SK-N-SH (cell line): ENCODE results near the gene RASA3. TPM values are rescaled to one million over a fixed set of nuclear protein-coding genes. Genes with fewer than 3 reads are reported as not detected.
A peak's percentile ranks its signal among the peaks of the same experiment; 100 is the strongest.

Experiments used
- CTCF ChIA-PET: fragments of 300-600, 350-600 bp; formaldehyde crosslinking; extraction: SDS; loops from one replicate; lab custom pipeline; 2021; lab: Yijun Ruan, JAX
- POLR2A ChIA-PET: fragments of 350-600 bp; sonication (Branson Sonifier 250); formaldehyde crosslinking; extraction: SDS; loops from one replicate; lab custom pipeline; 2020; ENCODE audit warnings: antibody characterized with exemption, inconsistent platforms; lab: Yijun Ruan, JAX
- DNase-seq: peaks from one replicate; pipeline ENCODE4 v3.0.0; 2012
- H2AFZ ChIP-seq: fragments of 200-600 bp; sonication (generic); 2 replicates; pipeline ENCODE4 v1.8.1; 2016; ENCODE audit warnings: antibody characterized with exemption, mild to moderate bottlenecking, low read depth
- H3F3A ChIP-seq: fragments of 200-600 bp; sonication (generic); replicated peaks from 2 replicates; pipeline ENCODE3; 2016; ENCODE audit warnings: antibody characterized with exemption, mild to moderate bottlenecking; ENCODE audit not compliant: insufficient read depth
- H3K27ac ChIP-seq, 2 experiments: fragments of 200-500 bp in 1 of 2; fragments of 200-600 bp in 1 of 2; sonication (Bioruptor generic) in 1 of 2; sonication (generic), shearing (Covaris generic) in 1 of 2; 2 replicates each; pipeline versions ENCODE4 v1.5.1 to v1.6.1; 2014 to 2016; ENCODE audit warnings: low read depth in 2 of 2, inconsistent platforms in 1 of 2, low read length in 1 of 2, mild to moderate bottlenecking in 1 of 2, mixed read lengths in 1 of 2
- H3K27me3 ChIP-seq: fragments of 200-600 bp; sonication (generic), shearing (Covaris generic); 2 replicates; pipeline ENCODE4 v1.6.1; 2016; ENCODE audit warnings: mixed run types; ENCODE audit not compliant: insufficient read depth
- H3K36me3 ChIP-seq, 2 experiments: fragments of 200-500 bp in 1 of 2; fragments of 200-600 bp in 1 of 2; sonication (Bioruptor generic) in 1 of 2; sonication (generic) in 1 of 2; replicated peaks in 1 of 2; 2 replicates each; pipeline versions ENCODE3 to v1.5.1; 2014 to 2016; ENCODE audit warnings: low read length in 1 of 2, mild to moderate bottlenecking in 1 of 2; ENCODE audit not compliant: insufficient read depth in 2 of 2, control insufficient read depth in 1 of 2
- H3K4me1 ChIP-seq, 2 experiments: fragments of 200-500 bp in 1 of 2; fragments of 200-600 bp in 1 of 2; sonication (Bioruptor generic) in 1 of 2; sonication (generic), shearing (Covaris generic) in 1 of 2; 2 replicates each; pipeline versions ENCODE4 v1.5.1 to v1.6.1; 2014 to 2016; ENCODE audit warnings: low read depth in 1 of 2, low read length in 1 of 2, mixed run types in 1 of 2; ENCODE audit not compliant: insufficient read depth in 2 of 2, control insufficient read depth in 1 of 2
- H3K4me2 ChIP-seq: fragments of 200-600 bp; sonication (generic), shearing (Covaris generic); 2 replicates; pipeline ENCODE4 v1.6.1; 2017; ENCODE audit warnings: mixed run types
- H3K4me3 ChIP-seq, 2 experiments: fragments of 200-500 bp in 1 of 2; fragments of 200-600 bp in 1 of 2; sonication (Bioruptor generic) in 1 of 2; sonication (generic), shearing (Covaris generic) in 1 of 2; 2 replicates each; pipeline versions ENCODE4 v1.5.1 to v1.8.1; 2014 to 2016; ENCODE audit warnings: low read depth in 2 of 2, inconsistent platforms in 1 of 2, low read length in 1 of 2, mild to moderate bottlenecking in 1 of 2, mixed read lengths in 1 of 2, moderate library complexity in 1 of 2
- H3K79me2 ChIP-seq: fragments of 200-600 bp; sonication (generic); 2 replicates; pipeline ENCODE4 v1.8.1; 2017; ENCODE audit warnings: mild to moderate bottlenecking; ENCODE audit not compliant: insufficient read depth
- H3K9ac ChIP-seq: fragments of 200-600 bp; sonication (generic); 2 replicates; pipeline ENCODE4 v1.6.1; 2017; ENCODE audit warnings: mixed run types
- H3K9me2 ChIP-seq: fragments of 200-600 bp; sonication (generic); 2 replicates; pipeline ENCODE4 v1.6.1; 2017; ENCODE audit warnings: mixed run types
- H3K9me3 ChIP-seq: fragments of 200-600 bp; sonication (generic); 2 replicates; pipeline ENCODE4 v1.6.1; 2017; ENCODE audit warnings: mixed run types, mild to moderate bottlenecking, moderate library complexity
- H4K20me1 ChIP-seq: fragments of 200-600 bp; sonication (generic); 2 replicates; pipeline ENCODE4 v1.6.1; 2017; ENCODE audit warnings: mild to moderate bottlenecking, mixed run types; ENCODE audit not compliant: insufficient read depth
- CHD2 ChIP-seq: fragments of 150-350 bp; IDR thresholded peaks from 2 replicates; pipeline ENCODE4 v1.6.1; 2018; ENCODE audit warnings: low read length; ENCODE audit not compliant: partially characterized antibody
- CTCF ChIP-seq: fragments of 200-600 bp; sonication (generic); IDR thresholded peaks from 2 replicates; pipeline ENCODE4 v1.6.1; 2017; ENCODE audit warnings: antibody characterized with exemption, mild to moderate bottlenecking, moderate library complexity
- EZH2phosphoT487 ChIP-seq: fragments of 200-600 bp; sonication (generic); IDR thresholded peaks from 2 replicates; pipeline ENCODE4 v1.6.1; 2017; ENCODE audit warnings: low read depth, mixed run types, mild to moderate bottlenecking, antibody characterized with exemption, moderate library complexity, borderline replicate concordance
- GABPA ChIP-seq: IDR thresholded peaks from 2 replicates; pipeline ENCODE4 v1.4.0; 2012; ENCODE audit warnings: low read depth, mild to moderate bottlenecking
- IRF3 ChIP-seq: fragments of 150-350 bp; IDR thresholded peaks from 2 replicates; pipeline ENCODE4 v1.6.1; 2016; ENCODE audit warnings: mild to moderate bottlenecking, low read depth, low read length
- MXI1 ChIP-seq: IDR thresholded peaks from 2 replicates; pipeline ENCODE4 v1.6.1; 2012; ENCODE audit warnings: mild to moderate bottlenecking, low read depth, low read length, improper control_type of control experiment
- NFIC ChIP-seq: IDR thresholded peaks from 2 replicates; pipeline ENCODE4 v1.4.0; 2012; ENCODE audit warnings: borderline replicate concordance
- NRF1 ChIP-seq: IDR thresholded peaks from 2 replicates; pipeline ENCODE4 v1.6.1; 2012; ENCODE audit warnings: low read depth, mild to moderate bottlenecking, low read length
- PBX3 ChIP-seq: IDR thresholded peaks from 2 replicates; pipeline ENCODE4; 2012
- RAD21 ChIP-seq: IDR thresholded peaks from 2 replicates; pipeline ENCODE4 v1.6.1; 2012; ENCODE audit warnings: mild to moderate bottlenecking, low read length
- REST ChIP-seq: IDR thresholded peaks from 2 replicates; pipeline ENCODE4 v1.6.1; 2012; ENCODE audit warnings: mild to moderate bottlenecking, low read depth, low read length, moderate library complexity
- RFX5 ChIP-seq: IDR thresholded peaks from 2 replicates; pipeline ENCODE4 v1.6.1; 2012; ENCODE audit warnings: mild to moderate bottlenecking, improper control_type of control experiment, low read length
- RXRA ChIP-seq: IDR thresholded peaks from 2 replicates; pipeline ENCODE4 v1.4.0; 2012; ENCODE audit warnings: low read depth, mild to moderate bottlenecking, borderline replicate concordance
- SMC3 ChIP-seq: IDR thresholded peaks from 2 replicates; pipeline ENCODE4 v1.6.1; 2012; ENCODE audit warnings: low read depth, low read length, improper control_type of control experiment
- USF1 ChIP-seq: IDR thresholded peaks from 2 replicates; pipeline ENCODE4 v1.4.0; 2012; ENCODE audit warnings: low read depth, borderline replicate concordance
- WGBS: methylation state at CpG from one replicate; pipeline ENCODE4 v1.1.6; 2017; ENCODE audit warnings: low lambda C conversion rate; 5-methylcytosine and 5-hydroxymethylcytosine counted together
- polyA plus RNA-seq, 3 experiments: library from polyadenylated mRNA; depleted of rRNA; stranded (reverse); fragments of >200 nt; gene quantifications; 2 replicates each; pipeline ENCODE4 v1.2.3, GENCODE V29; 2012
- TF ChIP-seq, protein P1 (sequence below): fragments of 150-350 bp; IDR thresholded peaks from 2 replicates; pipeline ENCODE4 v1.6.1; 2017; ENCODE audit warnings: antibody characterized with exemption, low read length, low read depth, borderline replicate concordance

RASA3 gene
- polyA plus RNA-seq, 1 of the 3 experiments (the other 2 are of a cell fraction) = 25.1 TPM

DNA sequence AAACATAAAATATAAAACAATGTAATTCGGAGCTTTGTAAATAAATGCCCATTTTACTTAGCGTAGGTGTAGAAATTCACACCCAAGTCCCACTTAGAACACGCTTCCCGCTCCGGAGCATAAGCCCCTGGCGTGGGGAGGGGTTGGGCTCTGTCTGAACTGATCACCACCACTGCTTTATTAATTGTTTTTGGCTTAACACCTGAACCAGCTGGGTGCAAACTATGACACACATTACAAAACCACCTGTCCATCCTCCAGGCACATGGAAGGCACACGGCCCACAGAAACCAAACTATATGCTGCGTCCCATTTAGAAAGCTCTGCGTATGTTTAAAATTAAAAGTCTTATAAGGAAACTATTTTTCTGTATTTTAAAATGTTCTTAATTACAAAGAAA lies 25.9 kb downstream of the RASA3 start:
- no peak overlapping the region for H2AFZ ChIP-seq
- H3K4me3 ChIP-seq = no peak overlapping the region
- 97% methylated on average over 9 of the region's 9 CpGs for WGBS
- peak overlapping the region; percentile 15 to 39; a peak in 3 of 4 replicates for H3K27ac ChIP-seq
- H3K9ac ChIP-seq = no peak overlapping the region
- H3K9me3 ChIP-seq = no peaks in the 10 kb centered on the region
- peaks cover 0 to 4% of the 10 kb centered on the region in 2 experiments for H3K36me3 ChIP-seq
- H3K9me2 ChIP-seq = no peaks in the 10 kb centered on the region
- no peak overlapping the region for H3K4me2 ChIP-seq
- peaks cover 30 to 68% of the 10 kb centered on the region in 2 experiments for H3K4me1 ChIP-seq
- peaks cover 31% of the 10 kb centered on the region for H3F3A ChIP-seq
- ChIA-PET POLR2A (no interaction called here), CTCF (interaction anchor here (1.1 to 1.3 kb wide), 3 partner anchors 107 to 293 kb away, joined by 3 to 7 read pairs (median 3); no protein-coding TSS in a partner anchor)
- peaks cover 46% of the 10 kb centered on the region for H4K20me1 ChIP-seq
- TF ChIP-seq RFX5 = no peak
- TF ChIP-seq GABPA = no peak
- no peak for TF ChIP-seq EZH2phosphoT487
- peaks cover 85% of the 10 kb centered on the region for H3K79me2 ChIP-seq
- H3K27me3 ChIP-seq = no peaks in the 10 kb centered on the region
- DNase-seq = no peak

DNA sequence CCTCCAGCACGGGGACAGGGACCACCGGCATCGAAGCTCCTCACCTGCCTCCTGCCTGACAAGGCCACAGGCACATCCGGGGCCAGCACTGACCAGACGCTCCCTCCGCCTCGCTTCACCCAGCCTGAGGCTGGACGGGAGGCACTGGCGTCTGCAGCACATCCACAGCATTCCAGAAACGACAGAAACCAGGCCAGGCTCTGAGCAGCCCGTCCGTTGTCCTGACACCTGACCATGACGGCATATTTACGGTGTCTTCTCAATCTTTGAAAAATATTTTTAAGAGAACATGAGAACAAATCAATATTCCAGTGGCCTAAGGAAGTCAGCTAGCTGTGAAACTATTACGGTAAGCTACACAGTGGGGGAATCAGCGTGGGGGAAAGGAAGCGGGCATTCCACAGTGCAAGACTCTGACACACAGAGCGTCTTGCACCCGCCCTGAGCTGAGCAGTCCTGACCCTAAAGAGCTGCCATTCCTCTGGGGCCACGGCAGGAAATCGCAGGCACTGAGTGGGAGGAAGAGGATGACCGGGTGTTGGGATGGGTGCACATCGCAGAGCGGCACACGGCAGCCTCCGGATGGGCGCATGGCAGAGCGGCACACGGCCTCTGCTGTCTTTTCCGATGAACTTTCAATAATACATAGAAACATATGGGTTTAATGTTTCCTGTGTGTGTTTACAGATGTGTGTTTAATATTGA lies 26.8 kb downstream of the RASA3 start:
- no peaks in the 10 kb centered on the region for H3K9me3 ChIP-seq
- H3K4me2 ChIP-seq = no peak overlapping the region
- no peaks in the 10 kb centered on the region for H3K27me3 ChIP-seq
- 84% methylated on average over 24 of the region's 30 CpGs for WGBS
- ChIA-PET CTCF (interaction anchor here (1.1 to 1.3 kb wide), 3 partner anchors 108 to 292 kb away, joined by 3 to 7 read pairs (median 3); no protein-coding TSS in a partner anchor), POLR2A (no interaction called here)
- peaks cover 91% of the 10 kb centered on the region for H3K79me2 ChIP-seq
- H3K4me3 ChIP-seq = no peak overlapping the region
- peaks cover 35% of the 10 kb centered on the region for H3F3A ChIP-seq
- peak; percentile 85 for DNase-seq
- H3K36me3 ChIP-seq = peaks cover 0 to 4% of the 10 kb centered on the region in 2 experiments
- peak overlapping the region in 1 of 2 experiments; percentile 87; a peak in 2 of 4 replicates for H3K27ac ChIP-seq
- no peak overlapping the region for H2AFZ ChIP-seq
- no peaks in the 10 kb centered on the region for H3K9me2 ChIP-seq
- H4K20me1 ChIP-seq = peaks cover 54% of the 10 kb centered on the region
- no peak overlapping the region for H3K9ac ChIP-seq
- H3K4me1 ChIP-seq = peaks cover 29 to 66% of the 10 kb centered on the region in 2 experiments
- TF ChIP-seq CTCF (no peak), SMC3 (no peak), PBX3 (no peak), MXI1 (no peak; the same call in 1 of the 2 replicates), REST (no peak), RAD21 (0 out of 2 replicates have a peak, but pooled peaks have one; percentile 2), NRF1 (no peak), CHD2 (peak; percentile 29), RXRA (no peak), NFIC (no peak), IRF3 (no peak), USF1 (no peak)
- TF ChIP-seq, protein P1, sequence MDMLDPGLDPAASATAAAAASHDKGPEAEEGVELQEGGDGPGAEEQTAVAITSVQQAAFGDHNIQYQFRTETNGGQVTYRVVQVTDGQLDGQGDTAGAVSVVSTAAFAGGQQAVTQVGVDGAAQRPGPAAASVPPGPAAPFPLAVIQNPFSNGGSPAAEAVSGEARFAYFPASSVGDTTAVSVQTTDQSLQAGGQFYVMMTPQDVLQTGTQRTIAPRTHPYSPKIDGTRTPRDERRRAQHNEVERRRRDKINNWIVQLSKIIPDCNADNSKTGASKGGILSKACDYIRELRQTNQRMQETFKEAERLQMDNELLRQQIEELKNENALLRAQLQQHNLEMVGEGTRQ = no peak
